NCI-H187 treated with DMSO at 0.1 percent for 48 hours (cell line): ENCODE results near the gene OGFOD3.
A peak's percentile ranks its signal among the peaks of the same experiment; 100 is the strongest.
"Not testable (repeated sequence)": the region's sequence is repeated elsewhere in the genome, so short reads cannot be mapped to it uniquely, and the experiment has no call there.

Experiments
- DNase-seq: peaks from one replicate; lab custom pipeline; 2025; lab: John Stamatoyannopoulos, UW

OGFOD3 gene

DNA sequence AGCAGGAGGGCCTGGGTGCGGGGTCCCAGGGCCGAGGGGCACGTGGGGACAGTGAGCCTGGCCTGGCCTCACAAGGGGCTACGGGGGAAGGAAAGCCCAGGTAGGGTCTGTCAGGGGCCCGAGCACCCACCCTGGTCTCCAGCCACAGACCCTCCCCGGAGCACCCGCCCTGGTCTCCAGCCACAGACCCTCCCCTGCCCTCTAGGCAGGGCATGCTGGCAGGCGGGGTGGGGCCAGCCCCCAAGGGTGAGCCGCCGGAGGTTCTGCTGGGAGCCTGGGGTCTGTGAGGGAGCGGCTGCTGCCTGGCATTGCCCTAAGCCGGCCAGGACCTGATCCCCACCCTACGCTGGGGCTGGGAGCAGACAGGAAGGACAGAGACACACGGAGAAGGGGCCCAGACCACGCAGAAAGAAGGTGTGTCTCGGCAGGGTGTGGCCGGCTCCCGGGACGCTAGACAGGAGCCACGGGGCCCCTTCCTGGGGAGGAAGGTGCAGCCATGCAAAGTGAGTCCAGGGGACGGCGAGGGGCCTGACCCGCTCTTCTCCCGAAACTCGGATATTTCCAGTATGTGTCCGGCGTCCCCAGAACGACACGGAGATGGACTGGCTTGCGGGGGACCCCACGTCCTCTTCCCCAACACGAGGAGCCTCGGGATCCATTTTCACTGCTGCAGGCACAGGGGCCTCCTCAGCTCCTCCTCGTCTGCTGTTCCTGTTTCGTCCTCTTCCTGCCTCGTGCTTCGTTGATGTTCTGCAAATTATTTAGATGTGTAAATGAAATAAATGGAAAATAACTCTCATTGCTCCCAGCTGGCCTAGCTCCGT lies 31.3 kb downstream of the OGFOD3 start:
- no peak for DNase-seq

GRCh38 chr17:82386255-82386831 lies 32.0 kb downstream of the OGFOD3 start:
- no peak for DNase-seq

GRCh38 chr17:82385559-82386254 lies 32.7 kb downstream of the OGFOD3 start:
- no peak for DNase-seq

GRCh38 chr17:82384730-82385481 lies 33.5 kb downstream of the OGFOD3 start:
- peak; percentile 26 for DNase-seq

- no peak for DNase-seq
Measured at GRCh38 chr17:82384051-82384729, 34.2 kb downstream of the OGFOD3 start.

DNA sequence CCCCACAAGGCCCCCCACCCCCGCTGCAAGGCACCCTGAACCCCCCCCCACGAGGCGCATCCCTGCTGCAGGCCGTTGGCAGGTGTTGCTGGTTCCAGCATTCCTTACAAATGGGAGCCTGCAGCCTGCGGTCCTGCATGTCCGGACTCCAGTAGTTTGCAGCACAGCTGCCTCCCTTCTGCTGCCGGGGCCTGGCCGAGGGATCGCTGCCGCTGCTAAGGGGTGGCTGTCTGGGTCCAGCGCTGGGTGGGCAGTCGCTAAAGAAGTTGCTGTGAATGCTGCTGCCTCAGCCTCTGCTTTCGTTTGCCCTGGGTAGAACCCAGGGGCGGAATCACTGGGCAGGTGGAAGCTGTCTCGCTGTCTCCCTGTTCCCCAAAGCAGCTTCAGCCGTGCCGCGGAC lies 35.0 kb downstream of the OGFOD3 start:
- DNase-seq: no peak

- DNase-seq: no peak
Measured at GRCh38 chr17:82382933-82383255, 35.5 kb downstream of the OGFOD3 start.

DNA sequence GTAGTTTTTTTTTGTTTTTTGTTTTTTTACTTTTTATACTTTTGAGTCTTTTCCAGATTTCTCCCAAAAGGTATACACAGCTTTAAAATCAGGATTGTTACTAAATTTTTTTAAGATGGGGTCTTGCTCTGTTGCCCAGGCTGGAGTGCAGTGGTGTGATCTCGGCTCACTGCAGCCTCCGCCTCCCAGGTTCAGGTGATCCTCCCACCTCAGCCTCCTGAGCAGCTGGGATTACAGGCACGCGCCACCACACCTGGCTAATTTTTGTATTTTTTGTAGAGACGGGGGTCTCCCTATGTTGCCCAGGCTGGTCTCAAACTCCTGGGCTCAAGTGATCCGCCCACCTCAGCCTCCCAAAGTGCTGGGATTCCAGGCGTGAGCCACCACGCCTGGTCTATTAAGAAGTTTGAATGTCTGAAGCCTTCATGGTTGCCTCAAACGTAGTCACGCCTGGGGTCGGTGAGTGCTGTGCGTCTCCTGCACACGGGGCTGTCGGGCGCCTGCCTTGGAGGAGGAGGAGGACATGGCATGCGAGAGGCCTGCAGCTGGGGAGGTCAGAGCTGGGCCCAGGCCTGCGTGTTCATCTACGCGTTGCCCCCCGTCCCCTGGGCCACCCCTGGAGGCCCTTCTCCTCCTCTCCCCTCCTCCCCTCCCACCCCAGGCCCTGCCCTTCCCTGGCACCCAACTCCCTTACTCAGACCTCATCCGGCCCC lies 36.0 kb downstream of the OGFOD3 start:
- DNase-seq: not testable (repeated sequence)

DNA sequence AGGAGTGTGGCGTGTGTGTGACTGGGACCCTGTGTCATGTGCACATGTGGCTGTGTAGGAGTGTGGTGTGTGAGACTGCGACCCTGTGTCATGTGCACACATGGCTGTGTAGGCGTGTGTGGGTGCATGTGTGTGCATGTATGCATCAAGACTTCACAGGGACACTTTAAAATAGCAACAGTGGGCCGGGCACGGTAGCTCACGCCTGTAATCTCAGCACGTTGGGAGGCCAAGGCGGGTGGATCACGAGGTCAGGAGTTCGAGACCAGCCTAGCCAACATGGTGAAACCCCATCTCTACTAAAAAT lies 36.7 kb downstream of the OGFOD3 start:
- not testable (repeated sequence) for DNase-seq

DNA sequence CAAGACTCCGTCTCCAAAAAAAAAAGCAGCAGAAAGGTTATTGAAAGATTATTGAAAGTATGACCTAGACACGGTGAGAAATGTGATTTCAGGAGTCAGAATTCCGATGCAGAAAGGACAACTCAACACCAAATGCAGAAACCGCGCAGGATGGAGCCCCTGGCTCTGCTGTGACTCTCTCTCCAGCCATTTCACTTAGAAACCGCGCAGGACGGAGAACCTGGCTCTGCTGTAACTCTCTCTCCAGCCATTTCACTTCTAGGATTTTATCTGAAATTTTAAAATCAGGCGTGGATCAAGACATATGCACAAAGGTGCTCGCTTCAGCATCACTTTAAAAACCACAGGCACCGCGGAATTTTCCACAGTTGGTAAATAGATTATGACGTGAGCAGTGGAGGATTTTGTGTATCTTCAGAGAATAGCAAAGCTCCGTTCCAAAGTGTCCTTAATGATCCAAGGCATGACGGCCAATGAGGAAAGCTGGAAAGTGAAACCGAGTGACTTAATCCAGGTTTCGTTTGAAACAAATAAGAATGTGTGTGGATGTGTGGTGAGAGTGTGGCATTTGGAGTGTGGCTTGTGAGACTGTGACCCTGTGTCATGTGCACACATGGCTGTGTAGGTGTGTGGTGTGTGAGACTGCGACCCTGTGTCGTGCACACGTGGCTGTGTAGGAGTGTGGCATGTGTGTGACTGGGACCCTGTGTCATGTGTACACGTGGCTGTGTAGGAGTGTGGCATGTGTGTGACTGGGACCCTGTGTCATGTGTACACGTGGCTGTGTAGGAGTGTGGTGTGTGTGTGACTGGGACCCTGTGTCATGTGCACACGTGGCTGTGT lies 37.3 kb downstream of the OGFOD3 start:
- DNase-seq: no peak

DNA sequence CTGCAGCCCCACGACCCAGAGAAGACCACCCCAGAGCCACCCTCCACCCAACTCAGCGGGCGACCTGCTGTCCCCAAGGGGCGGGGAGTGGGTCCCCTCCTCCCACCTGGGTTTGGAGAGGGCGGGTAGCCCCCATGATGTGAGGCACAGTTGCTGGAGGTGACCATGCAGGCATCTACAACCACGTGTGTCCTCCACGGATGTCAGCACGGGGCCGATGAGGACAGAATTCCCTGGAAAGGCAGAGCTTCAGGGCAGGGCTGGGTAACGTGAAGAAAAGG lies 39.7 kb downstream of the OGFOD3 start:
- no peak for DNase-seq

DNA sequence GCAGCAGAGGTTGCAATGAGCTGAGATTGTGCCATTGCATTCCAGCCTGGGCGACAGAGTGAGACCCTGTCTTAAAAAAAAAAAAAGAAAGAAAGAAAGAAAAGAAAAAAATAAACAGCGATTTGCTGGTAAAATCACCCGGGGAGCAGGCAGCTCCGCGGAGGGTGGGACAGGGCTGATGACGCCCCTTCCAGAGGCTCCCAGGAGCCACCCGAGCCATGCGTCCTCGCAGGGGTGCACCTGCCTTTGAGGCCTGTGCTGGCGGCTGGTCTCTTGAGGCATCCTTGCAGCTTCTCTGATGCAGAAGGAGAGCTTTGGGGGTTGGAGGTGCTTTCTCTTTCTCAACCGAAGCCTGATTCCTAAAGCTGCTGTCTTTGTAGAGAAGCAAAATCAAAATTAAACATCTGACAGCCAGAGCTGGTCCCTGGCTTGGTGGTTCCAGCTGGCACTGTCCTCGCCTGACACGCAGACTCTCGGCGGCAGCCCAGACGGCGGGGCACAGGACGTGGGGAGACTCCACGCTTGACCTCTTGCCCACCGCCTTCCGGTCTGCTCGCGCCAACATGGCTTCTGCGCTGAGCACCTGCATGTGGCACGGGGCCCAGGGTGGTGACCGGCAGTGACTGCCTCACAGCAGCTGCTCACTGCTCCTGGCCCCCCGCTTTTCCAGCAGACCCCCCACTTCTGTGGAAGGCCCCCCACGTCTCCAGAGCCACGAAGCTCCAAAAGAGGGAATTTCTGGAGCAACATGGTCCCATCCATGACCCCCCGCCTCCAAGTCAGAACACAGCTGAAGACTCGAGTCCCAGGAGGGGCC lies 40.3 kb downstream of the OGFOD3 start:
- DNase-seq: no peak

DNA sequence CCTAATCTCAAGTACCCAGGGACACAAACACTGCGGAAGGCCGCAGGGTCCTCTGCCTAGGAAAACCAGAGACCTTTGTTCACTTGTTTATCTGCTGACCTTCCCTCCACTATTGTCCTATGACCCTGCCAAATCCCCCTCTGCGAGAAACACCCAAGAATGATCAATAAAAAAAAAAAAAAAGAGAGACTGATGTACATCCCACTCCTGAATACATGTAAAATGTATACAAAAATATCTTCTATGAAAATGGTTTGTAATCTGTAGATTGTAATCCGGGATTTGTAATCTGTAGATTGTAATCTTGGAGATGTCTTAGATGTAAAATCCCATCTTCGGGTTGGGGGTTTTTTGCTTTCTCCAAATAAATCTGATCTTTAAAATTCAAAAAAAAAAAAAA lies 41.1 kb downstream of the OGFOD3 start:
- not testable (repeated sequence) for DNase-seq

DNA sequence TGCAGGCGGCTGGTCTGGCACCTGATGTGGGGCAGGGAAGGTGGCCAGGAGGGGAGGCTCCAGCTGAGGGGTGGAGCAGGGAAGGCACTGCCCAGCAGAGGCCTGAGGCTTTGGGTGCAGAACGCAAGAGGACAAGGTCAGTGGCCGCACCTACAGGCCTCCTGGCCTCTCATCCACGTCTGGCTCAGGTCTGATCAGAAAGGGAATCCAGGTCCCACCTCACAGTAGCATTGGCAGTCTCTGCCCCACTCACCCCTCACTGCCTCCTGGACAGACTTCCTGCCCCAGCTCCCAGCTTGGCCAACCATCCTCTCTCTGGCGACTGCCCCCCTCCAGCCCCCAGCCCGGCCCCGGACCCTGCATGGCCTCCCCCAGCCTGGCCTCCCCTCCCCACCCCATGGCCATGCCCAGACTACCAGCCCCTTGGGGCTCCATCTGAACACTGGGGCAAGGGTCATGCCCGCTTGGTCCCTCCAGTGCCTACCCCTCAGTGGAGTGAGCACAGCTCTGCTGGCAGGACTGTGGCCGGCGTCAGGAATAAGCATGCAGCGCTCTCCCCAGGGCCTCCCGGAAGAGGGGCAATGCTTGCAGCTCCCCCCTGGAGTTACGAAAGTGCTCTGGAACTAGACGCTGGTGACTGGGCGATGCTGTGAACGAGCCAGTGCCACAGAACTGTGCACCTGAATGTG lies 42.2 kb downstream of the OGFOD3 start:
- DNase-seq: no peak

GRCh38 chr17:82375359-82376041 lies 42.9 kb downstream of the OGFOD3 start:
- no peak for DNase-seq

DNA sequence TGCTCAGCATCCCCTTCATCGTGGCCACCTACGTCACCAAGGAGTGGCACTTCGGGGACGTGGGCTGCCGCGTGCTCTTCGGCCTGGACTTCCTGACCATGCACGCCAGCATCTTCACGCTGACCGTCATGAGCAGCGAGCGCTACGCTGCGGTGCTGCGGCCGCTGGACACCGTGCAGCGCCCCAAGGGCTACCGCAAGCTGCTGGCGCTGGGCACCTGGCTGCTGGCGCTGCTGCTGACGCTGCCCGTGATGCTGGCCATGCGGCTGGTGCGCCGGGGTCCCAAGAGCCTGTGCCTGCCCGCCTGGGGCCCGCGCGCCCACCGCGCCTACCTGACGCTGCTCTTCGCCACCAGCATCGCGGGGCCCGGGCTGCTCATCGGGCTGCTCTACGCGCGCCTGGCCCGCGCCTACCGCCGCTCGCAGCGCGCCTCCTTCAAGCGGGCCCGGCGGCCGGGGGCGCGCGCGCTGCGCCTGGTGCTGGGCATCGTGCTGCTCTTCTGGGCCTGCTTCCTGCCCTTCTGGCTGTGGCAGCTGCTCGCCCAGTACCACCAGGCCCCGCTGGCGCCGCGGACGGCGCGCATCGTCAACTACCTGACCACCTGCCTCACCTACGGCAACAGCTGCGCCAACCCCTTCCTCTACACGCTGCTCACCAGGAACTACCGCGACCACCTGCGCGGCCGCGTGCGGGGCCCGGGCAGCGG lies 43.6 kb downstream of the OGFOD3 start:
- no peak for DNase-seq

DNA sequence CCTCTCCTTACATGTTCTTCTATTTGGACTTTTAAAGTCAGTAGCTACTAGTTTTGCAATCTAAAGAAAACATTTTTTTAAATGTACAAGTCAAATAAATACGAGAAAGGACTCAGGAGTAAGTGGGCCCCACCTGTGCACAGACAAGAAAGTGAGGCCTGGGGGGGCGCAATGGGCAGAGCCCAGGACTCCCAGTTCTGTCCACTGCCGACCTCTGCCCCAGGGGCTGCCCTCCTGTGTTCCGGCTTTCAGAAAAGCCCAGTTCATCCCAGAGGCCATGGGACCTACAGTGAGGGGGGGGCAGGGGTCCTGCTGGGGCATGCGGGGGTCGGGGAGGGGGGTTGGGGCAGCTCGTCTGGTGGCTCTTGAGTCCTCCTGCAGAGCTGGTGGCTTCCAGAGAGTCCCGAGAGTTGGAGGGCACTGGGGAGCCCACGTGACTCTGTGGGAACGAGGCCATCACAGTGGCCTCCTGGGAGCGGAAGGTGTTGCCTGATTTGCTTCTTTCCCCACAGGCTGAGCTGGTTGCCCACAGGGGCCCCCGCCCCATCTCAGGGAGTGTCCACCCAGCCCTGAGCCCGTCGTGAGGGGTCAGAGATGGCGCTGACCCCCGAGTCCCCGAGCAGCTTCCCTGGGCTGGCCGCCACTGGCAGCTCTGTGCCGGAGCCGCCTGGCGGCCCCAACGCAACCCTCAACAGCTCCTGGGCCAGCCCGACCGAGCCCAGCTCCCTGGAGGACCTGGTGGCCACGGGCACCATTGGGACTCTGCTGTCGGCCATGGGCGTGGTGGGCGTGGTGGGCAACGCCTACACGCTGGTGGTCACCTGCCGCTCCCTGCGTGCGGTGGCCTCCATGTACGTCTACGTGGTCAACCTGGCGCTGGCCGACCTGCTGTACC lies 44.4 kb downstream of the OGFOD3 start:
- DNase-seq: no peak
